Mesenchymal stem cell (in vitro differentiated cells and primary cell): Measurements from ENCODE around the gene AKNA.

Experiments used
- DNase-seq: peaks from one replicate; pipeline ENCODE4 v3.0.0-alpha.2; 2013
- H2AFZ ChIP-seq: one replicate; pipeline ENCODE4 v1.6.1; 2013; ENCODE audit warnings: low read depth, mild to moderate bottlenecking, control low read depth, inconsistent platforms, low read length, moderate library complexity
- H2AK5ac ChIP-seq: 2 replicates; pipeline ENCODE4 v1.6.1; 2013; ENCODE audit warnings: low read length, moderate library complexity, mild to moderate bottlenecking, inconsistent platforms; ENCODE audit not compliant: severe bottlenecking
- H2BK120ac ChIP-seq: one replicate; pipeline ENCODE4 v1.6.1; 2013; ENCODE audit warnings: low read depth, mild to moderate bottlenecking, inconsistent platforms, low read length, moderate library complexity
- H2BK12ac ChIP-seq, 2 experiments: one replicate each; pipeline ENCODE4 v1.6.1; 2013; ENCODE audit warnings: inconsistent platforms in 2 of 2, low read length in 2 of 2, mild to moderate bottlenecking in 2 of 2, moderate library complexity in 2 of 2, control low read depth in 1 of 2
- H2BK15ac ChIP-seq: one replicate; pipeline ENCODE4 v1.6.1; 2013; ENCODE audit warnings: mild to moderate bottlenecking, low read depth, inconsistent platforms; ENCODE audit not compliant: poor library complexity, severe bottlenecking
- H2BK5ac ChIP-seq: 2 replicates; pipeline ENCODE4 v1.6.1; 2013; ENCODE audit warnings: low read depth, mild to moderate bottlenecking, low read length, control low read depth, inconsistent platforms; ENCODE audit not compliant: poor library complexity, severe bottlenecking
- H3K14ac ChIP-seq, 2 experiments: one replicate each; pipeline ENCODE4 v1.6.1; 2013; ENCODE audit warnings: inconsistent platforms in 2 of 2, low read length in 2 of 2, control low read depth in 1 of 2, mild to moderate bottlenecking in 1 of 2, moderate library complexity in 1 of 2
- H3K18ac ChIP-seq, 2 experiments: one replicate each; pipeline ENCODE4 v1.6.1; 2013; ENCODE audit warnings: inconsistent platforms in 2 of 2, low read length in 2 of 2, control low read depth in 1 of 2, low read depth in 1 of 2, mild to moderate bottlenecking in 1 of 2
- H3K23ac ChIP-seq, 2 experiments: one replicate each; pipeline ENCODE4 v1.6.1; 2013; ENCODE audit warnings: inconsistent platforms in 2 of 2, low read length in 2 of 2, mild to moderate bottlenecking in 2 of 2, moderate library complexity in 2 of 2, control low read depth in 1 of 2
- H3K27ac ChIP-seq: 2 replicates; pipeline ENCODE4 v1.5.1; 2013; ENCODE audit warnings: mild to moderate bottlenecking, moderate library complexity, low read length, control low read depth, inconsistent platforms; ENCODE audit not compliant: poor library complexity, severe bottlenecking
- H3K27me3 ChIP-seq, 2 experiments: 2 replicates each; pipeline versions ENCODE4 v1.6.1 to v1.7.0; 2013; ENCODE audit warnings: low read length in 2 of 2, mild to moderate bottlenecking in 2 of 2, moderate library complexity in 2 of 2, control low read depth in 1 of 2, inconsistent platforms in 1 of 2; ENCODE audit not compliant: control insufficient read depth in 1 of 2, insufficient read depth in 1 of 2
- H3K36me3 ChIP-seq, 2 experiments: 2 replicates each; pipeline versions ENCODE4 v1.6.1 to v1.7.0; 2013; ENCODE audit warnings: low read length in 2 of 2, control low read depth in 1 of 2, inconsistent platforms in 1 of 2, low read depth in 1 of 2, mild to moderate bottlenecking in 1 of 2; ENCODE audit not compliant: insufficient read depth in 2 of 2, control insufficient read depth in 1 of 2
- H3K4ac ChIP-seq, 2 experiments: one replicate each; pipeline ENCODE4 v1.6.1; 2013; ENCODE audit warnings: inconsistent platforms in 2 of 2, low read length in 2 of 2, mild to moderate bottlenecking in 2 of 2, moderate library complexity in 2 of 2, control low read depth in 1 of 2, low read depth in 1 of 2
- H3K4me1 ChIP-seq: 2 replicates; pipeline ENCODE4 v1.6.1; 2013; ENCODE audit warnings: low read depth, low read length, control low read depth; ENCODE audit not compliant: control insufficient read depth, insufficient read depth
- H3K4me2 ChIP-seq: 2 replicates; pipeline ENCODE4 v1.6.1; 2013; ENCODE audit warnings: low read length, mild to moderate bottlenecking, inconsistent platforms; ENCODE audit not compliant: poor library complexity, severe bottlenecking
- H3K4me3 ChIP-seq, 2 experiments: 2 replicates each; pipeline versions ENCODE4 v1.5.1 to v1.7.0; 2013; ENCODE audit warnings: low read length in 2 of 2, mild to moderate bottlenecking in 2 of 2, control low read depth in 1 of 2, low read depth in 1 of 2; ENCODE audit not compliant: insufficient read depth in 1 of 2
- H3K79me1 ChIP-seq: replicated peaks from 2 replicates; pipeline ENCODE4 v1.6.1; 2013; ENCODE audit warnings: mild to moderate bottlenecking, control low read depth, low read length, inconsistent platforms; ENCODE audit not compliant: poor library complexity, severe bottlenecking
- H3K9ac ChIP-seq: 2 replicates; pipeline ENCODE4 v1.7.0; 2013; ENCODE audit warnings: mild to moderate bottlenecking, low read length, moderate library complexity
- H3K9me3 ChIP-seq: 2 replicates; pipeline ENCODE4 v1.7.0; 2013; ENCODE audit warnings: mild to moderate bottlenecking, low read length; ENCODE audit not compliant: control insufficient read depth
- H4K8ac ChIP-seq: one replicate; pipeline ENCODE4 v1.6.1; 2013; ENCODE audit warnings: inconsistent platforms, mild to moderate bottlenecking, low read length, moderate library complexity
- H4K91ac ChIP-seq: one replicate; pipeline ENCODE4 v1.6.1; 2013; ENCODE audit warnings: mild to moderate bottlenecking, low read length, inconsistent platforms
- WGBS: methylation state at CpG from one replicate; pipeline ENCODE4 v1.1.7; 2013; ENCODE audit warnings: mixed read lengths; 5-methylcytosine and 5-hydroxymethylcytosine counted together

Gene AKNA

DNA sequence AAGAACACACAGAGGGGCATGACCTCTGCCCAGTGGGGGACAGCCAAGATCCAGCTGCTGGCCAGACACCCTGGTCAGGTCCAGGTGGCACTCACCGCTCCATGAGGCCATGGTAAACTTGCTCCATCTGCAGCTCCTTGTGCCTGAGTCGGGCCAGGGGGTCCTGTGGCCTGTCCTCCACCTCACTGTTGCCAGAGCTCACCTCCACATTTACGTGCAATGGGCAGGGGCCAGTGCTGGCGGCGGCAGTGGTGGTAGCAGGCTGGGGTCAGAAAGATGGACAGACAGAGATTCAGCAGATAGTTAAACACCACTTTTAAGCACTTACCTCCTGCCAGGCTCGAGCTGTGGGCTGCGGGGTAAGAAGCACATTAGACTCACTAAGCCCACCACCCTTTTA, 28.0 kb downstream of the AKNA start:
- Histone ChIP-seq H4K91ac (no peak overlapping the region), H3K9ac (no peak overlapping the region), H2BK5ac (no peak overlapping the region), H2BK12ac (no peak overlapping the region), H3K4me3 (no peak overlapping the region), H2BK15ac (no peak overlapping the region), H3K27ac (no peak overlapping the region), H3K4me2 (no peak overlapping the region), H2AK5ac (no peak overlapping the region), H4K8ac (no peak overlapping the region), H3K9me3 (no peaks in the 10 kb centered on the region), H3K23ac (no peak overlapping the region), H3K36me3 (peaks cover 66 to 89% of the 10 kb centered on the region in 2 experiments), H3K4me1 (peaks cover 9% of the 10 kb centered on the region), H3K4ac (no peak overlapping the region), H2AFZ (no peak overlapping the region), H2BK120ac (no peak overlapping the region), H3K18ac (no peak overlapping the region), H3K79me1 (peaks cover 6% of the 10 kb centered on the region), H3K27me3 (no peaks in the 10 kb centered on the region), H3K14ac (no peak overlapping the region)
- no peak for DNase-seq
- 99% methylated on average over 7 of the region's 7 CpGs for WGBS

GRCh38 chr9:114357911-114358328, 29.9 kb downstream of the AKNA start:
- Histone ChIP-seq H3K79me1 (peaks cover 6% of the 10 kb centered on the region), H3K4me3 (no peak overlapping the region), H3K9ac (no peak overlapping the region), H3K18ac (no peak overlapping the region), H3K23ac (no peak overlapping the region), H2AK5ac (no peak overlapping the region), H3K27me3 (no peaks in the 10 kb centered on the region), H3K27ac (no peak overlapping the region), H2AFZ (no peak overlapping the region), H3K9me3 (no peaks in the 10 kb centered on the region), H3K36me3 (peaks cover 64 to 81% of the 10 kb centered on the region in 2 experiments), H3K14ac (no peak overlapping the region), H2BK12ac (no peak overlapping the region), H4K8ac (no peak overlapping the region), H2BK15ac (no peak overlapping the region), H2BK5ac (no peak overlapping the region), H2BK120ac (no peak overlapping the region), H3K4me2 (no peak overlapping the region), H3K4me1 (peaks cover 2% of the 10 kb centered on the region), H3K4ac (no peak overlapping the region), H4K91ac (no peak overlapping the region)
- DNase-seq: no peak
- WGBS: 98% methylated on average over 9 of the region's 9 CpGs

- 97% methylated on average over 5 of the region's 6 CpGs for WGBS
These were observed 30.4 kb downstream of the AKNA start for GRCh38 chr9:114357360-114357759.

DNA sequence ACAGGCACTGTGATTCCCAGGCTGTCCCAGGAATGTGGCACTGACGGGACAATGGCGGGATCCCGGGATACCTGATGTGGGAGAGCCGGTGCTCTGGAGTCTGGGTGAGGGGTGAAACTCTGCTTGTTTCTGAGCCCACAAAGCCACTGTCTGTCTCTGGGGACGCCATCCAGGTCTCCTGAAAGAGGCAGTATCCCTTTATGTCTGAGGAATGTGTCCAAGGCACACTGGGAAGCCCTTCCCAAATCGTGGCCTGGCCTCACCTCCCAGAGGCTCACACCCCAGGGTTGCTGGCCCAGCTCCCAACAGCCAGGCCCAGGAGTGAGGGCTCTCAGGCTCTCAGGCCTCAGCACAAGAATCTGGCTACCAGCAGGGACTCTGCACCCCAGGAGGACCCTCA, 31.0 kb downstream of the AKNA start:
- peaks cover 58 to 77% of the 10 kb centered on the region in 2 experiments for H3K36me3 ChIP-seq
- H3K79me1 ChIP-seq: peaks cover 2% of the 10 kb centered on the region
- H2BK5ac ChIP-seq: no peak overlapping the region
- no peak for DNase-seq
- WGBS: 96% methylated on average over 6 of the region's 6 CpGs
- H3K4me2 ChIP-seq: no peak overlapping the region
- no peak overlapping the region for H2BK120ac ChIP-seq
- no peak overlapping the region for H4K8ac ChIP-seq
- no peak overlapping the region for H3K23ac ChIP-seq
- no peak overlapping the region for H3K14ac ChIP-seq
- H2BK15ac ChIP-seq: no peak overlapping the region
- no peak overlapping the region for H3K18ac ChIP-seq
- H3K27me3 ChIP-seq: no peaks in the 10 kb centered on the region
- H3K9ac ChIP-seq: no peak overlapping the region
- no peak overlapping the region for H2BK12ac ChIP-seq
- peaks cover 2% of the 10 kb centered on the region for H3K4me1 ChIP-seq
- H2AK5ac ChIP-seq: no peak overlapping the region
- H3K4ac ChIP-seq: no peak overlapping the region
- H3K9me3 ChIP-seq: no peaks in the 10 kb centered on the region
- H3K4me3 ChIP-seq: no peak overlapping the region
- H2AFZ ChIP-seq: no peak overlapping the region
- no peak overlapping the region for H3K27ac ChIP-seq
- H4K91ac ChIP-seq: no peak overlapping the region

More at GRCh38 chr9:114357360-114357759, 30.4 kb downstream of the AKNA start:
- H3K9ac ChIP-seq: no peak overlapping the region
- no peak overlapping the region for H3K18ac ChIP-seq
- H4K8ac ChIP-seq: no peak overlapping the region
- H2BK5ac ChIP-seq: no peak overlapping the region
- H3K4me3 ChIP-seq: no peak overlapping the region
- H3K79me1 ChIP-seq: peaks cover 4% of the 10 kb centered on the region
- no peak overlapping the region for H3K4me2 ChIP-seq
- no peak overlapping the region for H2AK5ac ChIP-seq
- H3K4me1 ChIP-seq: peaks cover 2% of the 10 kb centered on the region
- H4K91ac ChIP-seq: no peak overlapping the region
- H2BK120ac ChIP-seq: no peak overlapping the region
- no peak overlapping the region for H2AFZ ChIP-seq
- no peak overlapping the region for H2BK15ac ChIP-seq
- no peak overlapping the region for H3K23ac ChIP-seq
- no peak overlapping the region for H3K27ac ChIP-seq
- peaks cover 62 to 79% of the 10 kb centered on the region in 2 experiments for H3K36me3 ChIP-seq
- no peaks in the 10 kb centered on the region for H3K9me3 ChIP-seq
- no peak overlapping the region for H3K14ac ChIP-seq
- DNase-seq: no peak
- H3K27me3 ChIP-seq: no peaks in the 10 kb centered on the region
- no peak overlapping the region for H2BK12ac ChIP-seq
- H3K4ac ChIP-seq: no peak overlapping the region
